AG04450 (cell line): Measurements from ENCODE around the gene HPCAL1. TPM values are rescaled to one million over a fixed set of nuclear protein-coding genes. Genes with fewer than 3 reads are reported as not detected.

ENCODE experiments used
- CTCF ChIA-PET: fragments of 300-600, 350-600 bp; formaldehyde crosslinking; extraction: SDS; loops from one replicate; lab custom pipeline; 2022; ENCODE audit warnings: antibody characterized with exemption, inconsistent platforms; lab: Charles Lee
- POLR2A ChIA-PET: fragments of 350-600 bp; formaldehyde crosslinking; extraction: SDS; loops from one replicate; lab custom pipeline; 2021; ENCODE audit warnings: antibody characterized with exemption, inconsistent platforms; lab: Yijun Ruan, JAX
- DNase-seq: peaks from one replicate; pipeline ENCODE4 v3.0.0-alpha.2; 2011; ENCODE audit warnings: low read depth, low spot score
- H3K27ac ChIP-seq: one replicate; pipeline ENCODE4 v1.5.1; 2012; ENCODE audit warnings: low read depth, low read length, control low read depth
- H3K27me3 ChIP-seq: one replicate; pipeline ENCODE4 v1.6.0; 2012; ENCODE audit warnings: low read length; ENCODE audit not compliant: control insufficient read depth, insufficient read depth
- H3K4me3 ChIP-seq: 2 replicates; pipeline ENCODE4 v1.5.1; 2011; ENCODE audit warnings: mild to moderate bottlenecking, low read depth, low read length, control low read depth
- H3K9me3 ChIP-seq: 2 replicates; pipeline ENCODE4 v1.5.1; 2012; ENCODE audit warnings: low read length; ENCODE audit not compliant: control insufficient read depth, insufficient read depth
- polyA plus RNA-seq: library from polyadenylated mRNA; depleted of rRNA; stranded (reverse); fragments of >200 nt; gene quantifications from 2 replicates; pipeline ENCODE4 v1.2.3, GENCODE V29; 2011
- TF ChIP-seq, protein P1 (sequence below): IDR thresholded peaks from 2 replicates; pipeline ENCODE4 v1.5.1; 2011; ENCODE audit warnings: low read depth, low read length, control low read depth, inconsistent platforms

HPCAL1 gene
- polyA plus RNA-seq, 1 experiment: 14.4 TPM

DNA sequence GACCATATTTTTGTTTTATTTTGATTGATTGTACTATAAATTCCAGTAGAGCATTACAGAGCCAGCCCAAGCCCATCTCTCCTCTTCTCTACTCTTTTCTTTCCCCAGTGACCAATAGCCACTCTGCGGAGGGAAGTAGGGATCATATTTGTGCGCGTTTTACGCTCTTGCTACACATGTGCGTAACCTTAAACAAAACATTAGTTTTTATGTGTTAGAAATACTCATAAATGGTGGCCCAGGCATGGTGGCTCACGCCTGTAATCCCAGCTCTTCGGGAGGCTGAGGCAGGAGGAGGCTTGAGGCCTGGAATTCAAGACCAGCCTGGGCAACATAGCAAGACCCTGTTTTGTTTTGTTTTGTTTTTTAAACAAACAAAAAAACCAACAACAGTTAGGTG is 31.3 kb downstream of the HPCAL1 start:
- no peak for DNase-seq
- TF ChIP-seq, protein P1, sequence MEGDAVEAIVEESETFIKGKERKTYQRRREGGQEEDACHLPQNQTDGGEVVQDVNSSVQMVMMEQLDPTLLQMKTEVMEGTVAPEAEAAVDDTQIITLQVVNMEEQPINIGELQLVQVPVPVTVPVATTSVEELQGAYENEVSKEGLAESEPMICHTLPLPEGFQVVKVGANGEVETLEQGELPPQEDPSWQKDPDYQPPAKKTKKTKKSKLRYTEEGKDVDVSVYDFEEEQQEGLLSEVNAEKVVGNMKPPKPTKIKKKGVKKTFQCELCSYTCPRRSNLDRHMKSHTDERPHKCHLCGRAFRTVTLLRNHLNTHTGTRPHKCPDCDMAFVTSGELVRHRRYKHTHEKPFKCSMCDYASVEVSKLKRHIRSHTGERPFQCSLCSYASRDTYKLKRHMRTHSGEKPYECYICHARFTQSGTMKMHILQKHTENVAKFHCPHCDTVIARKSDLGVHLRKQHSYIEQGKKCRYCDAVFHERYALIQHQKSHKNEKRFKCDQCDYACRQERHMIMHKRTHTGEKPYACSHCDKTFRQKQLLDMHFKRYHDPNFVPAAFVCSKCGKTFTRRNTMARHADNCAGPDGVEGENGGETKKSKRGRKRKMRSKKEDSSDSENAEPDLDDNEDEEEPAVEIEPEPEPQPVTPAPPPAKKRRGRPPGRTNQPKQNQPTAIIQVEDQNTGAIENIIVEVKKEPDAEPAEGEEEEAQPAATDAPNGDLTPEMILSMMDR: no peak
- CTCF ChIA-PET: no interaction called here
- H3K4me3 ChIP-seq: no peak overlapping the region
- POLR2A ChIA-PET: no interaction called here
- no peak overlapping the region for H3K27ac ChIP-seq
- peaks cover 8% of the 10 kb centered on the region for H3K9me3 ChIP-seq
- no peaks in the 10 kb centered on the region for H3K27me3 ChIP-seq

GRCh38 chr2:10335046-10335840 is 32.5 kb downstream of the HPCAL1 start:
- Histone ChIP-seq H3K27ac (no peak overlapping the region), H3K9me3 (peaks cover 8% of the 10 kb centered on the region), H3K4me3 (no peak overlapping the region), H3K27me3 (no peaks in the 10 kb centered on the region)
- ChIA-PET CTCF (no interaction called here), POLR2A (no interaction called here)
- no peak for DNase-seq
- TF ChIP-seq, protein P1: no peak

DNA sequence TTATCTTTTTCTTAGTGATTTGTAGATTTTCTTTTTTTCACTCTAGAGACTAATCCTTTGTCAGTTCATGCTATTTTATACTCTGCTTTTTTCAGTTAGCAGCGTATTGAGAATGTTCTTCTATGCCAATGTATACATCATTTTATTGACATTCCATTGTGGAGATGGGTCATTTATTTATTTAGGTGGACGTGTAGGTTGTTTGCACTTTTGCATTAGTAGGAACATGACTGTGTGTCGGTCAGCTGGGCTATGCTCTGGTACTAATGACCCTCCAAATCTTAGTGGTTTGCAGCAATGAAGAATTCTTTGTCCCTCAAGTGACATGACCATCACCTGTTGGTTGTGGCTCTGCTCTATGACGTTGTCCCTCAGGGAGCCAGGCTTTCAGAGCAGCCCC is 33.6 kb downstream of the HPCAL1 start:
- ChIA-PET POLR2A (no interaction called here), CTCF (no interaction called here)
- Histone ChIP-seq H3K9me3 (peaks cover 8% of the 10 kb centered on the region), H3K27me3 (no peaks in the 10 kb centered on the region), H3K27ac (no peak overlapping the region), H3K4me3 (no peak overlapping the region)
- TF ChIP-seq, protein P1: no peak
- DNase-seq: no peak

DNA sequence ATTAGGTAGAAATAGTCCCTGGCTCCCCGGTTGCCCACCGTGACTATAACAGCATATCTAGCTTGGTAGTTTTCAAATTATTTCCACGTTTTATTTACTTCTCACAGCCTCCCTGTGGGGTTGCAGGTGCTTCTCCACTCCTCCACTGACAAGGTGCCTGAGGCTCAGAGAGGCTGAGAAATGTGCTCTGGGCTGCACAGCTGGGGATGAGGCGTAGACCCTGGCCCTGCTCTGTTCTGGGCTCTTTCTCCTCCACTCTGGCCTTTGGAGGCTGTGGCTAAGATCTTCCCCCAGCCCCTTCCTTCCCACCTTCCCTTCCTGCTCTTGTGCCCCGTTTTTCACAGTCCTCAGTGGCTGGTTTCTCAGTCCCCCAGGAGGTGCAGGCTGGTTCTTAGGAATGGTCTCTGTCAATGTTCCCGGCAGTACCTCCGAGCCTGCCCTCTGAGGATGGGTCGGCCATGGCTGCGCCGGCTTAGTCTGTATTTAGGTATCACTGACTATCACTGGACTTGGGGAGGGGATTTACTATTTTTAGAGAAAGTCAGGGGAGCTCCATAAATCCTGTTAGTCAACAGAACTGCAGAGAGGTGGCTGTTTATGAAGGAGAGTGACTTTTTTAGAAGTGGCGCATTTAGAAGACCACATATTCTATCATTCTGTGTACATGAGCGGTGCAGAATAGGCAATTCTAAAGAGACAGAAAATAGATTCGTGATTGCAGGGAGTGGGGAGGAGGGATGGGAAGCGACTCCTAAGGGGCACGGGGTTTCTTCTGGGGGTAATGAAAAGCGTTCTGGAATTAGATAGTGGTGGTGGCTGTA is 35.0 kb downstream of the HPCAL1 start:
- H3K27ac ChIP-seq: no peak overlapping the region
- POLR2A ChIA-PET: no interaction called here
- CTCF ChIA-PET: no interaction called here

More for the DNA sequence above, 35.0 kb downstream of the HPCAL1 start:
- no peaks in the 10 kb centered on the region for H3K27me3 ChIP-seq
- TF ChIP-seq, protein P1: no peak
- no peak for DNase-seq
- peaks cover 8% of the 10 kb centered on the region for H3K9me3 ChIP-seq
- H3K4me3 ChIP-seq: no peak overlapping the region
